CD14-positive monocyte (primary cell): ENCODE measurements around the gene CNTN1. TPM values are rescaled to one million over a fixed set of nuclear protein-coding genes. Genes with fewer than 3 reads are reported as not detected.

Experiments
- DNase-seq, 3 donors: peaks; one replicate each; pipeline ENCODE4 v3.0.0-alpha.2; 2011 to 2022
- H2AFZ ChIP-seq: 2 replicates; pipeline ENCODE4 v1.6.0; 2012; ENCODE audit warnings: mild to moderate bottlenecking, low read depth, low read length, inconsistent platforms; ENCODE audit not compliant: insufficient read depth, poor library complexity, severe bottlenecking
- H3K27ac ChIP-seq, 2 donors: 1 replicate in 1 of 2; 2 replicates in 1 of 2; pipeline ENCODE4 v1.5.1; 2012 to 2013; ENCODE audit warnings: low read length in 2 of 2, control low read depth in 1 of 2, inconsistent platforms in 1 of 2, low read depth in 1 of 2, mild to moderate bottlenecking in 1 of 2
- H3K27me3 ChIP-seq, 2 donors: one replicate each; pipeline versions ENCODE4 v1.6.0 to v1.6.1; 2011 to 2013; ENCODE audit warnings: low read length in 2 of 2; ENCODE audit not compliant: control insufficient read depth in 2 of 2, insufficient read depth in 2 of 2
- H3K36me3 ChIP-seq, 2 donors: replicated peaks in 1 of 2; 1 replicate in 1 of 2; 2 replicates in 1 of 2; pipeline versions ENCODE4 v1.5.1 to v1.6.1; 2012 to 2013; ENCODE audit warnings: low read length in 2 of 2, control low read depth in 1 of 2, inconsistent platforms in 1 of 2, mild to moderate bottlenecking in 1 of 2; ENCODE audit not compliant: insufficient read depth in 2 of 2, control insufficient read depth in 1 of 2
- H3K4me1 ChIP-seq, 2 donors: 1 replicate in 1 of 2; 2 replicates in 1 of 2; pipeline versions ENCODE4 v1.5.1 to v1.6.1; 2012 to 2013; ENCODE audit warnings: low read length in 2 of 2, control low read depth in 1 of 2, inconsistent platforms in 1 of 2, mild to moderate bottlenecking in 1 of 2, moderate library complexity in 1 of 2; ENCODE audit not compliant: insufficient read depth in 2 of 2, control insufficient read depth in 1 of 2
- H3K4me2 ChIP-seq: replicated peaks from 2 replicates; pipeline ENCODE3; 2012; ENCODE audit warnings: low read length, moderate library complexity, mild to moderate bottlenecking; ENCODE audit not compliant: poor library complexity, severe bottlenecking; ENCODE audit errors: extremely low read depth
- H3K4me3 ChIP-seq, 3 experiments: fragments of 200-600 bp in 1 of 3; sonication (generic) in 1 of 3; replicated peaks in 1 of 3; 1 replicate in 2 of 3; 2 replicates in 1 of 3; pipeline ENCODE4 v1.5.1; 2011 to 2013; ENCODE audit warnings: low read length in 3 of 3, mild to moderate bottlenecking in 3 of 3, control low read depth in 2 of 3, low read depth in 2 of 3, inconsistent platforms in 1 of 3, moderate library complexity in 1 of 3
- H3K79me2 ChIP-seq: 2 replicates; pipeline ENCODE4 v1.6.0; 2012; ENCODE audit warnings: mild to moderate bottlenecking, control low read depth, inconsistent platforms, low read length, moderate library complexity; ENCODE audit not compliant: insufficient read depth
- H3K9ac ChIP-seq: 2 replicates; pipeline ENCODE4 v1.6.0; 2017; ENCODE audit warnings: low read length, mild to moderate bottlenecking; ENCODE audit not compliant: insufficient read depth, poor library complexity, severe bottlenecking
- H3K9me3 ChIP-seq, 2 donors: replicated peaks in 1 of 2; 1 replicate in 1 of 2; 2 replicates in 1 of 2; pipeline versions ENCODE4 v1.5.1 to v1.6.1; 2012 to 2013; ENCODE audit warnings: low read length in 2 of 2, control low read depth in 1 of 2; ENCODE audit not compliant: control insufficient read depth in 1 of 2, insufficient read depth in 1 of 2
- H4K20me1 ChIP-seq: 2 replicates; pipeline ENCODE4 v1.6.0; 2012; ENCODE audit warnings: mild to moderate bottlenecking, low read length, control low read depth, moderate library complexity; ENCODE audit not compliant: insufficient read depth
- H3K27ac Mint-ChIP-seq, 7 donors: one replicate each; pipeline ENCODE4 v1.8.0; 2020; ENCODE audit warnings: mild to moderate bottlenecking in 7 of 7, mixed read lengths in 7 of 7, moderate library complexity in 6 of 7, inconsistent platforms in 2 of 7
- H3K27me3 Mint-ChIP-seq, 3 donors: one replicate each; pipeline ENCODE4 v1.8.0; 2021 to 2022; ENCODE audit warnings: low read depth in 3 of 3, mild to moderate bottlenecking in 3 of 3, mixed read lengths in 3 of 3, moderate library complexity in 3 of 3, inconsistent platforms in 1 of 3
- H3K36me3 Mint-ChIP-seq, 2 donors: one replicate each; pipeline ENCODE4 v1.8.0; 2020; ENCODE audit warnings: mixed read lengths in 2 of 2, inconsistent platforms in 1 of 2, mild to moderate bottlenecking in 1 of 2
- H3K4me1 Mint-ChIP-seq: one replicate; pipeline ENCODE4 v1.8.0; 2020; ENCODE audit warnings: mild to moderate bottlenecking, mixed read lengths
- H3K4me3 Mint-ChIP-seq, 2 donors: one replicate each; pipeline ENCODE4 v1.8.0; 2020; ENCODE audit warnings: mild to moderate bottlenecking in 2 of 2, mixed read lengths in 2 of 2, moderate library complexity in 1 of 2
- H3K9me3 Mint-ChIP-seq, 7 donors: one replicate each; pipeline ENCODE4 v1.8.0; 2020 to 2022; ENCODE audit warnings: mixed read lengths in 7 of 7, mild to moderate bottlenecking in 6 of 7, moderate library complexity in 6 of 7, inconsistent platforms in 2 of 7
- CTCF ChIP-seq: fragments of 200-600 bp; IDR thresholded peaks from one replicate; pipeline ENCODE4 v1.8.0; 2022; ENCODE audit warnings: antibody characterized with exemption, mild to moderate bottlenecking
- WGBS: methylation state at CpG from one replicate; pipeline ENCODE4 v1.1.5; 2013; ENCODE audit warnings: missing lambda C conversion rate; ENCODE audit not compliant: insufficient coverage; 5-methylcytosine and 5-hydroxymethylcytosine counted together
- intact Hi-C, 2 donors: fragments of 100-400 bp; cut with micrococcal nuclease; formaldehyde crosslinking; loops; one replicate each; pipeline versions ENCODE4 v1.15.0 to v1.15.1; 2023
- polyA plus RNA-seq, 3 donors: library from polyadenylated mRNA; depleted of rRNA in 1 of 3; unstranded in 2 of 3; stranded (reverse) in 1 of 3; fragments of 300-500 nt in 2 of 3; fragments of >200 nt in 1 of 3; fragmentation: Illumina TruSeq in 2 of 3; gene quantifications; 1 replicate in 2 of 3; 2 replicates in 1 of 3; pipeline ENCODE4 v1.2.3, GENCODE V29; 2012 to 2021

CNTN1 gene
- polyA plus RNA-seq, 3 donors: not detected

GRCh38 chr12:40788276-40788675, 96.0 kb downstream of the CNTN1 start:
- DNase-seq: no peak
- Histone ChIP-seq H3K4me3 (no peak overlapping the region), H3K4me1 (no peaks in the 10 kb centered on the region), H3K27ac (no peak overlapping the region), H3K9me3 (no peaks in the 10 kb centered on the region), H4K20me1 (no peaks in the 10 kb centered on the region), H2AFZ (no peak overlapping the region), H3K27me3 (no peaks in the 10 kb centered on the region), H3K36me3 (no peaks in the 10 kb centered on the region), H3K79me2 (no peaks in the 10 kb centered on the region), H3K4me2 (no peak overlapping the region), H3K9ac (no peak overlapping the region)
- H3K9me3 Mint-ChIP-seq: peaks cover 0 to 4% (median 2%) of the 10 kb centered on the region in 7 donors
- 84% methylated on average over 3 of the region's 3 CpGs for WGBS
- no peak for TF ChIP-seq CTCF
- no peak overlapping the region for H3K4me3 Mint-ChIP-seq
- intact Hi-C loops: no loop called here
- H3K27me3 Mint-ChIP-seq: peaks cover 0 to 2% (median 0%) of the 10 kb centered on the region in 3 donors
- H3K4me1 Mint-ChIP-seq: no peaks in the 10 kb centered on the region
- H3K27ac Mint-ChIP-seq: peak overlapping the region in 1 of 7 donors; percentile 55
- no peaks in the 10 kb centered on the region for H3K36me3 Mint-ChIP-seq

GRCh38 chr12:40792792-40793386, 100.7 kb downstream of the CNTN1 start:
- no peaks in the 10 kb centered on the region for H3K4me1 ChIP-seq
- WGBS: 100% methylated on average over 1 of the region's 5 CpGs
- no peaks in the 10 kb centered on the region for H3K79me2 ChIP-seq
- no peak for DNase-seq
- no peak overlapping the region for H2AFZ ChIP-seq
- H3K9me3 ChIP-seq: no peaks in the 10 kb centered on the region
- no peaks in the 10 kb centered on the region for H3K27me3 Mint-ChIP-seq
- intact Hi-C loops: no loop called here
- no peaks in the 10 kb centered on the region for H3K36me3 ChIP-seq
- no peak overlapping the region for H3K4me3 Mint-ChIP-seq
- H3K4me2 ChIP-seq: no peak overlapping the region
- no peaks in the 10 kb centered on the region for H3K36me3 Mint-ChIP-seq
- no peak for TF ChIP-seq CTCF
- H3K27ac ChIP-seq: no peak overlapping the region
- no peak overlapping the region for H3K27ac Mint-ChIP-seq
- H3K27me3 ChIP-seq: no peaks in the 10 kb centered on the region
- no peaks in the 10 kb centered on the region for H3K9me3 Mint-ChIP-seq
- H3K4me3 ChIP-seq: no peak overlapping the region
- no peaks in the 10 kb centered on the region for H3K4me1 Mint-ChIP-seq
- H3K9ac ChIP-seq: no peak overlapping the region
- no peaks in the 10 kb centered on the region for H4K20me1 ChIP-seq
